GM12873 (cell line): ENCODE data around the gene KCNN1.

Experiments used
- TF ChIP-seq, protein P1 (sequence below): IDR thresholded peaks from 2 replicates; pipeline ENCODE4 v1.5.1; 2012; ENCODE audit warnings: low read depth, mild to moderate bottlenecking, moderate library complexity, low read length, control low read depth; ENCODE audit not compliant: insufficient read depth; ENCODE audit errors: missing control alignments

Gene KCNN1

DNA sequence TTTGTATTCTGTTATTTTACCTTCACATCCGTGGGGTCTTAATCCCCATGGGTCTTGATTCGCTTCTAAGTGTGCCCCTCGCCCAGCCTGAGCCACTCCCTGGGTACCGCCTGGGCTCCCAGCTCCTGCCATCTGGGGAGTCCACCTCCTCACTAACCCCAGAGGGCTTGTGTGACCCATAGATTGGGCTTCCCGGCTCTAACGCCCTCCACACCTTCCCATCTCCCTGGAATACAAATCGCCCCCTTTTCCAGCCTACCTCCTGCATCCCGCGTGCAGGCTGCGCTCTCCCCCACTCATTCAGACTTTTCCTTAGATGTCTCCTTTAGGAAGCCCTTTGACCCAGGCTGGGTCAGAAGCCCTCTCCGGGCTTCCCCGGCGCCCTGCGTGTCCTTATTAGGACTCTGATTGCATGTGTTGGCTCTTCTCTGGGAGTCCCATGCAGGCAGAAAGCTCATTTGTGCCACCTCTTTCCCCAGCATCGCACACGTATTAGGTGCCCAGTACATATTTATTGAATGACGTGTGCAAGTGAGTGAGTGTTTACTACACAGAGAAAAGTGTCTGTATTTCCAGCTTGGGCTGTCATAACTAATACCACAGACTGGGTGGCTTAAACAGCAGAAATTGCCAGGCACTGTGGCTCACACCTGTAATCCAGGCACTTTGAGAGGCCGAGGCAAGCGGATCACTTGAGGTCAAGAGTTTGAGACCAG is 33.3 kb upstream of the KCNN1 start:
- TF ChIP-seq, protein P1, sequence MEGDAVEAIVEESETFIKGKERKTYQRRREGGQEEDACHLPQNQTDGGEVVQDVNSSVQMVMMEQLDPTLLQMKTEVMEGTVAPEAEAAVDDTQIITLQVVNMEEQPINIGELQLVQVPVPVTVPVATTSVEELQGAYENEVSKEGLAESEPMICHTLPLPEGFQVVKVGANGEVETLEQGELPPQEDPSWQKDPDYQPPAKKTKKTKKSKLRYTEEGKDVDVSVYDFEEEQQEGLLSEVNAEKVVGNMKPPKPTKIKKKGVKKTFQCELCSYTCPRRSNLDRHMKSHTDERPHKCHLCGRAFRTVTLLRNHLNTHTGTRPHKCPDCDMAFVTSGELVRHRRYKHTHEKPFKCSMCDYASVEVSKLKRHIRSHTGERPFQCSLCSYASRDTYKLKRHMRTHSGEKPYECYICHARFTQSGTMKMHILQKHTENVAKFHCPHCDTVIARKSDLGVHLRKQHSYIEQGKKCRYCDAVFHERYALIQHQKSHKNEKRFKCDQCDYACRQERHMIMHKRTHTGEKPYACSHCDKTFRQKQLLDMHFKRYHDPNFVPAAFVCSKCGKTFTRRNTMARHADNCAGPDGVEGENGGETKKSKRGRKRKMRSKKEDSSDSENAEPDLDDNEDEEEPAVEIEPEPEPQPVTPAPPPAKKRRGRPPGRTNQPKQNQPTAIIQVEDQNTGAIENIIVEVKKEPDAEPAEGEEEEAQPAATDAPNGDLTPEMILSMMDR = no peak

DNA sequence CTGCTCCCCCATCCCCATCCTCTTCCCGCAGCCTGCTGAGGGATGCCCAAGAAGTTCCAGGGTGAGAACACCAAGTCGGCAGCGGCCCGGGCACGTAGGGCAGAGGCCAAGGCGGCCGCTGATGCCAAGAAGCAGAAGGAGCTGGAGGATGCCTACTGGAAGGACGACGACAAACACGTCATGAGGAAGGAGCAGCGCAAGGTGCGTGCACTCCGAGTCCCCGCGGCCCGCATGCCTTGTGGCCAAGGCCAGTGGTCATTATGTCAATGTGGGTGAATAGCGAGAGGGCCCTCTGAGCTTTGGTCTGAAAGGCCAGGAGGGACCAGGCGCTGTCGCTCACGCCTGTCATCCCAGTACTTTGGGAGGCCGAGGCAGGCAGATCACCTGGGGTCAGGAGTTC is 30.5 kb upstream of the KCNN1 start:
- TF ChIP-seq, protein P1 = no peak

DNA sequence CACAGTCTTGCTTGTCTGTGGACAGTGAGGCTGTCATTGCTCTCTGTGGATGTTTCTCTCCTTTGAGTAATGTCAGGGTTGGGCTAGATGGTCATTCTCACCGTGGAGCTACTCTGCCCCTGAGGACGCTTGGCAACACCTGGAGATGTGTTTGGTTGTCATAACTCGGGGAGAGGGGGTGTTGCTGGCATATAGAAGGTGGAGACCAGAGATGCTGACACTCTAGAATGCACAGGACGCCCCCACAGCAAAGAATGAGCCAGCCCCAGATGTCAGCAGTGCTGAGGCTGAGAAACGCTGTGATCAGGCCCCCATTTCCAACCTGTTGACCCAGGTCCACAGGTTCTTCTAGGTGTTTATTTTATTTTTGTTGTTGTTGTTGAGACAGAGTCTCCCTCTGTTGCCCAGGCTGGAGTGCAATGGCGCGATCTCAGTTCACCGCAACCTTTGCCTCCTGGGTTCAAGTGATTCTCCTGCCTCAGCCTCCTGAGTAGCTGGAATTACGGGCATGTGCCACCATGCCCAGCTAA is 29.5 kb upstream of the KCNN1 start:
- TF ChIP-seq, protein P1 = no peak

DNA sequence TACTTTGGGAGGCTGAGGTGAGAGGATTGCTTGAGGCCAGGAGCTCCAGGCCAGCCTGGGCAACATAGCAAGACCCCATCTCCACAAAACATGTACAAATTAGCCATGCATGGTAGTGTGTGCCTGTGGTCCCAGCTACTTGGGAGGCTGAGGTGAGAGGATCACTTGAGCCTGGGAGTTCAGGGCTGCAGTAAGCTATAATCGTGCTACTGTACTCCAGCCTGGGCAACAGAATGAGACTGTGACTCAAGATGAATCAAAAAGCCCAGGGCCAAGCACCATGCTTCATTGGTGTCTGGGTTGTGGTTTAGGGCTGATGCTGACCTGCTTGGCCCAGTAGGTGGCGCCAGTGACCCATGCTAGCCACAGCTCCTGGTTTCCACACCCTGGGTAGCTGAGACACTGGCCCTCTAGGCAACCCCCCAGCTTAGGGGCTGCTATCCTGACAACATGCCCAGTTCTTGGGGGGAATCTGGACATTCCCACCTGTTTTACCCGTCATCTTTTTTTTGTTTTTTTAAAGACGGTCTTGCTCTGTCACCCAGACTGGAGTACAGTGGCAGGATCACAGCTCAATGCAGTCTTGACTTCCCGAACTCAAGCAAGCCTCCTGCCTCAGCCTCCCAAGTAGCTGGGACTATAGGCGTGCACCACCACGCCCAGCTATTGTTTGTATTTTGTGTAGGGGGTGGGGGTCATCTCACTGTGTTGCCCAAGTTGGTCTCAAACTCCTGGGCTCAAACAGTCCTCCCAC is 28.6 kb upstream of the KCNN1 start:
- TF ChIP-seq, protein P1 = peak; percentile 100

DNA sequence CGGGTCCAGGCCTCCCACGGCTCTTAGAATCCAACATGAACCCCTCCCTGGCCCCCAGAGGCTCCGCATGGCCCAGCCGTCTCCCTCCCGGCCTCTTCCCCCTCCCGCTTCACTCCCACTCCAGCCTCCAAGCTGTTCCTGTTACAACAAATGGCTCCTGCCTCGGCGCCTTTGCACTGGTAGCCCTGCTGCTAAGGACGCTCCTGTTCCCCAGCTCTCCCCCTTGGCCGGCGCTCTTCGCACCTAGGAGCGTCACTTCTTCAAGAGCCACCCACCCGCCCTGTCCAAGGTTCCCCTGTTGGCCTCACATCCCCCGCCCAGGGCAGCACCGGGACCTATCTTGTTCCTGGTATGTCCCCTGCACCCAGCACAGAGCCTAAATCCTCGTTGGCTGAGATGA is 24.7 kb upstream of the KCNN1 start:
- TF ChIP-seq, protein P1 = no peak

DNA sequence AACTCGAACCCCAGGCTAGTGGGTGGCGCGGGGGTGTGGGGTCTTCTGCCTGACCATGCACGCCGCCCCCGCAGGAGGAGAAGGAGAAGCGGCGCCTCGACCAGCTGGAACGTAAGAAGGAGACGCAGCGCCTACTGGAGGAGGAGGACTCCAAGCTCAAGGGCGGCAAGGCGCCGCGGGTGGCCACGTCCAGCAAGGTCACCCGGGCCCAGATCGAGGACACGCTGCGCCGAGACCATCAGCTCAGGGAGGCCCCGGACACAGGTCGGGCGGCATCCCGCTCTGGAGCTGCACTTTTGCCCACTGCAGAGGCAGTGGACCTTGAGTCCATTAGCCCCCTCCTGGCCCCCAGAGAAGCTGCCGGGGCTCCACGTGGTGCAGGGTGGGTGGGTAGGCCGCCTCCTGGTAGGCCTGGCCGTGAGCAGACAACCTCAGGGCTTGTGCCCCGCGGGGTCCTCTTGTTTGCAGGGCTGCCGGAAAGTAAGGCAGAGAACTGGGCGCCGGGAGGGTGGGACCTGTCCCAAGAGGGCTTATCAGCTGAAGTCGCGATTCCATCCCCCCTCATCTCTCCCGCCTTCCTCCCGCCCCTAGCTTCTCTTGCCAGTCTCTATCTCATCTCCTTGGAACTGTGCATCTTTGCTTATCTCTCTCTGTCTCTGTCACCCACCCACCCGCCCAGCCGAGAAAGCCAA is 24.2 kb upstream of the KCNN1 start:
- TF ChIP-seq, protein P1 = no peak
